GM18520 (cell line): ENCODE data around the gene ARHGAP29.

ENCODE experiments used
- ATAC-seq: cut with Tn5 transposase; IDR thresholded peaks from one replicate; pipeline ENCODE4 v1.9.1; 2021; ENCODE audit not compliant: unreplicated experiment

ARHGAP29 gene

GRCh38 chr1:94260635-94261387 lies 23.4 kb upstream of the ARHGAP29 start:
- no peak for ATAC-seq

- ATAC-seq, result no peak
Measured at GRCh38 chr1:94259635-94260289, 22.4 kb upstream of the ARHGAP29 start.

- ATAC-seq, result no peak
Measured at GRCh38 chr1:94258873-94259331, 21.5 kb upstream of the ARHGAP29 start.

GRCh38 chr1:94257444-94257843 lies 20.1 kb upstream of the ARHGAP29 start:
- ATAC-seq, result no peak

- no peak for ATAC-seq
Measured at GRCh38 chr1:94255476-94255875, 18.1 kb upstream of the ARHGAP29 start.

- ATAC-seq, result no peak
Measured at GRCh38 chr1:94254073-94254810, 16.9 kb upstream of the ARHGAP29 start.

DNA sequence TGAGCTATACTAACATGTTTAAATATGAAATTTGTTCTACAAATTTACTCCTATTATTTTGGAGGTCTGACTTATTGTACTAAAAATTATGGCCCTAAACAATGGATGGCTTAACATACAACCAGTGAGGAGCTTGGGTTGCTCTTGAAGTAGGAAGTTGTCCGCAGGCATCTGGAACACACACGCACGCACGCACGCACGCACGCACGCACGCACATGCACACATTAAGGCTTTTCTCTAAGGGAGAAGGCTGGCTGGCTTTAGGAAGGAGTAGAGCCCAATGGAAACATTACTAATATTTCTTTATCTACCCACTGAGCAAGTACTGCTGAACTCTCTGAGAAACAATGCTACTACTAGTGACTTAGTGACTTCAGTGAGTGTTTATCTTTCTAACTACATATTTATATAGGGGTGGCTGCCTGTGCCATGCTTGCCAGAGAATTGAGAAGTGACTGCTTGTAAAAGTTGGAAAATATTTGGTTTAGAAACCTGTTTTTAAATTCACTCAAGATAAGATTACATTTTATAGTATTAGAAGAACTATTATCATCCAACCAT lies 16.2 kb upstream of the ARHGAP29 start:
- no peak for ATAC-seq

- ATAC-seq, result no peak
Measured at GRCh38 chr1:94250341-94250740, 13.0 kb upstream of the ARHGAP29 start.

GRCh38 chr1:94248956-94249688 lies 11.7 kb upstream of the ARHGAP29 start:
- no peak for ATAC-seq

DNA sequence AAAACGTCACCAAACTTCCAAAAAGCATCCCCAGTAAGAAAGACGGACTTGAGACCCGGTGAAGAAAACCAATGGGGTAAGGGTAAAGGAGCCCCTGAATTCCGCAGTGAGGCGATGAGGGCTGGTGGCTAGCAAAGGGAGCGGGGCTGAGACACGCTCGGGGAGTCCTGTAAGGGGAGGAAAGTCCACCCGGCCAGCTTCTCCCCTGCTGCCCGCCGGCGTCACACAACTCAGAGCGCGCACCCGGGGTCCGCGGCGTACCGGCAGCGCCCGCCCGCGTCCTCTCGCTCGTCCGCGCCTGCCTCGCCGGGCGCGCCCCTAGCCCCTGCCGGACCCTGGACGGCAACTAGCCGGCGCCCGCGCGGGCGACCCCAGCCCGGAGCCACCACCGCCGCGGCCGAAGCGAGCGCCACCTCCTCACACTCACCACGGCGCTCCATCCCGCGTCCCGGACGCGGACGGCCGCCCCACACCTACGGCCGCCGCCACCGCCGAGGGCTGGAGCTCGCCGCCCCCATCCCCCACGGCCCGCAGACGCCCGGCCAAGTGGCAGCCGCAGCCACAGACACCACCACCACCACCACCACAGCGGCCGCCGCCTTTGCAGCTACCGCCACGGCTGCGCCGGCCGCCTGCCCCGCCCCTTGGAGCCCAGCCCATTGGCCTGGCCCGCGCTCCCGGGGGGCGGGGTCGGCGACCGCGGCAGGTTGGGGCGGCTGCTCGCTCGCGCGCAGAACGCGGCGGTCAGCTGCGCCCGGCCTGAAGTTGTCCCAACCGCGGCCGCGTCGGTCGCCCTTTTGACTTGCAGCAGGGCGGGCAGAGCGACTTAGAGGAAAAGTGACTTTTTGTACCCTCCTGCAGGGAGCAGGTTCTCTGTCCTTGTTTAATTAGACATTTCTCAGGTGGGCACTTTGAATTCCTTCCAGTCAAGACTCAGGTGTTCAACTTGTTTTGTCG lies 10.0 kb upstream of the ARHGAP29 start:
- peak; percentile 76 for ATAC-seq

GRCh38 chr1:94246692-94247137 lies 9.3 kb upstream of the ARHGAP29 start:
- ATAC-seq, result no peak

GRCh38 chr1:94245747-94246438 lies 8.5 kb upstream of the ARHGAP29 start:
- ATAC-seq, result no peak

DNA sequence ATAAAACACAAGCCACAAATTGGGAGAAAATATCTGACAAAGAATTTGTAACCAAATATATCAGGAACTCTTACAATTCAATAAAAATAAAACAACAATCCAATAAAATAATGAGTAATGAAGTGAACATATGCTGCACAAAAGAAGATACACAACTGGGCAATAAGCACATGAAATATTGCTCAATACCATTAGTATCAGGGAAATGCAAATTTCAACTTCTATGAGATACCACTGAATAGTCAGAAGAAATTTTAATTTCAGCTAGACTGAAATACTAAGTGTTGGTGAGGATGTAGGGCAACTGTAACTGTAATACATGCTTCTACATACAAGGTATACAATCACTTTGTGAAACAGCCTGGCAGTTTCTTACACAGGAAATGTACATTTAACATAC lies 7.4 kb upstream of the ARHGAP29 start:
- no peak for ATAC-seq

DNA sequence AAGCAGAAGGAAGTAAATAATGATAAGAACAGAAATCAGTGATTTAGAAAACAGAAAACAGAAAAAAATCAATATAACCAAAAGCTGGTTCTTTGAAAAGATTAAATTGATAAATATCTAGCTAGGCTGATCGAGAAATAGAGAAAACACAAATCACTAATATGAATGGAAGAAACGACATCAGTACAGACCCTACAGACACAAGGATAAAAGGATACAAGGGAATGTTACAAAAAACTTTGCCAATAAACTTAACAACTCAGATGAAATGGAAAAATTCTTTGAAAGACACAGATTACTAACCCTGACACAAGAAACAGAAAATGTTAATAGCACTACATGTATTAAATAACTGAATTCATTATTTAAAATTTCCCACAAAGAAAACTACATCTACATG lies 6.3 kb upstream of the ARHGAP29 start:
- ATAC-seq, result no peak

DNA sequence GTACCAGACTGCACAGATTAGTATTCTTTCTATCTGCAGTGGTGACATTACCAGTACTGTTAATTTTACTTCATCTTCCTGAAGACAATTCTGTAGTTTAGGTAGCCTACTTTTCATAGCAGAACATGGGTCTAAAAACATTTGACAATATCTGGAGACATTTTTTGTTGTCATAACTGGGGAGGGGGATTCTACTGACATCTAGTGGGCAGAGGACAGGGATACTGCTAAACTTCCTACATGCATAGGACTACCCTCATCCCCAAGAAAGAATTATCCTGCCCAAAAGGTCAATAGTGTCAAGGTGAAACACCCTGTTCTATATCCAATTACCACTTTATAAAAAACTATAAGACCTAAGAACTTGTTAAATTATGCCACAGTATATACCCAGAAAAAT lies 3.4 kb upstream of the ARHGAP29 start:
- ATAC-seq, result no peak

GRCh38 chr1:94239796-94240195 lies 2.4 kb upstream of the ARHGAP29 start:
- no peak for ATAC-seq

GRCh38 chr1:94239051-94239450 lies 1.7 kb upstream of the ARHGAP29 start:
- no peak for ATAC-seq

- no peak for ATAC-seq
Measured at GRCh38 chr1:94236630-94237290, 624 bp downstream of the ARHGAP29 start.
